PC-3 (cell line): Measurements from ENCODE around the gene BPI. TPM values are rescaled to one million over a fixed set of nuclear protein-coding genes. Genes with fewer than 3 reads are reported as not detected.
"Not testable (repeated sequence)": the region's sequence is repeated elsewhere in the genome, so short reads cannot be mapped to it uniquely, and the experiment has no call there.

Experiments
- ATAC-seq: fragments of 200-7000 bp; cut with Tn5 transposase; 2 replicates; pipeline ENCODE4 v1.9.1; 2020; ENCODE audit warnings: mild to moderate bottlenecking, moderate library complexity
- BruUV-seq: library from RNA; stranded (reverse); fragments of 400-500 nt; replicated peaks from 2 replicates; lab custom pipeline; 2021; lab: Mats Ljungman, UMichigan
- CTCF ChIA-PET: fragments of 300-600 bp; sonication (Branson Sonifier 250); formaldehyde crosslinking; loops from one replicate; lab custom pipeline; 2022; ENCODE audit warnings: antibody characterized with exemption; lab: Charles Lee
- POLR2A ChIA-PET: fragments of 300-600 bp; sonication (Branson Sonifier 250); formaldehyde crosslinking; loops from one replicate; lab custom pipeline; 2022; ENCODE audit warnings: antibody characterized with exemption; ENCODE audit not compliant: unreplicated experiment; lab: Charles Lee
- DNase-seq: peaks from one replicate; pipeline ENCODE4 v3.0.0-alpha.2; 2015
- H2AFZ ChIP-seq: fragments of 300-600 bp; sonication (generic); 2 replicates; pipeline ENCODE4 v1.6.0; 2016; ENCODE audit warnings: antibody characterized with exemption, low read length
- H3F3A ChIP-seq: fragments of 300-600 bp; sonication (generic); one replicate; pipeline ENCODE4 v1.6.0; 2017; ENCODE audit warnings: antibody characterized with exemption, low read length, control low read depth, mild to moderate bottlenecking; ENCODE audit not compliant: unreplicated experiment
- H3K27ac ChIP-seq: fragments of 300-600 bp; sonication (generic); 2 replicates; pipeline ENCODE4 v1.5.1; 2016; ENCODE audit warnings: mild to moderate bottlenecking, low read length
- H3K27me3 ChIP-seq: fragments of 300-600 bp; sonication (generic); 2 replicates; pipeline ENCODE4 v1.6.1; 2016; ENCODE audit warnings: low read length, mixed read lengths
- H3K36me3 ChIP-seq: fragments of 300-600 bp; sonication (generic); 2 replicates; pipeline ENCODE4 v1.6.1; 2016; ENCODE audit warnings: low read depth, mixed run types, low read length, mixed read lengths
- H3K4me1 ChIP-seq: fragments of 300-600 bp; sonication (generic); 2 replicates; pipeline ENCODE4 v1.5.1; 2016; ENCODE audit warnings: low read length; ENCODE audit not compliant: insufficient read depth
- H3K4me2 ChIP-seq: fragments of 300-600 bp; sonication (generic); 2 replicates; pipeline ENCODE4 v1.6.0; 2016; ENCODE audit warnings: low read length
- H3K4me3 ChIP-seq: fragments of 300-600 bp; sonication (generic); 2 replicates; pipeline ENCODE4 v1.5.1; 2016; ENCODE audit warnings: mild to moderate bottlenecking, low read length, mixed read lengths
- H3K79me2 ChIP-seq: fragments of 300-600 bp; sonication (generic); 2 replicates; pipeline ENCODE4 v1.6.1; 2017; ENCODE audit warnings: low read length, mixed read lengths
- H3K9ac ChIP-seq: fragments of 300-600 bp; sonication (generic); 2 replicates; pipeline ENCODE4 v1.6.0; 2016; ENCODE audit warnings: mild to moderate bottlenecking, low read length
- H3K9me2 ChIP-seq: fragments of 300-600 bp; sonication (generic); replicated peaks from 2 replicates; pipeline ENCODE4 v1.6.1; 2016; ENCODE audit warnings: mixed run types, low read length, mixed read lengths
- H3K9me3 ChIP-seq: fragments of 300-600 bp; sonication (generic); 2 replicates; pipeline ENCODE4 v1.6.1; 2016; ENCODE audit warnings: low read length, mixed read lengths
- H4K20me1 ChIP-seq: fragments of 300-600 bp; sonication (generic); 2 replicates; pipeline ENCODE4 v1.6.1; 2016; ENCODE audit warnings: low read length, mixed read lengths
- CTCF ChIP-seq: fragments of 300-600 bp; sonication (generic); conservative IDR thresholded peaks from 2 replicates; pipeline ENCODE4 v1.5.1; 2017; ENCODE audit warnings: antibody characterized with exemption, low read depth, mild to moderate bottlenecking, low read length
- EZH2 ChIP-seq: fragments of 300-600 bp; sonication (generic); IDR thresholded peaks from one replicate; pipeline ENCODE4 v1.6.1; 2017; ENCODE audit warnings: antibody characterized with exemption, mild to moderate bottlenecking, low read length; ENCODE audit not compliant: unreplicated experiment
- EZH2phosphoT487 ChIP-seq: fragments of 300-600 bp; sonication (generic); IDR thresholded peaks from 2 replicates; pipeline ENCODE4 v1.6.1; 2018; ENCODE audit warnings: mild to moderate bottlenecking, antibody characterized with exemption, low read length, borderline replicate concordance
- intact Hi-C: fragments of 100-400 bp; cut with micrococcal nuclease; formaldehyde crosslinking; loops from 2 replicates; pipeline ENCODE4 v1.9.0; 2023
- total RNA-seq: library from RNA; depleted of rRNA; stranded (reverse); fragments of >200 nt; gene quantifications from 2 replicates; pipeline ENCODE4 v1.2.3, GENCODE V29; 2014

The BPI gene
- total RNA-seq, 1 experiment from 2014 or later, result not detected

DNA sequence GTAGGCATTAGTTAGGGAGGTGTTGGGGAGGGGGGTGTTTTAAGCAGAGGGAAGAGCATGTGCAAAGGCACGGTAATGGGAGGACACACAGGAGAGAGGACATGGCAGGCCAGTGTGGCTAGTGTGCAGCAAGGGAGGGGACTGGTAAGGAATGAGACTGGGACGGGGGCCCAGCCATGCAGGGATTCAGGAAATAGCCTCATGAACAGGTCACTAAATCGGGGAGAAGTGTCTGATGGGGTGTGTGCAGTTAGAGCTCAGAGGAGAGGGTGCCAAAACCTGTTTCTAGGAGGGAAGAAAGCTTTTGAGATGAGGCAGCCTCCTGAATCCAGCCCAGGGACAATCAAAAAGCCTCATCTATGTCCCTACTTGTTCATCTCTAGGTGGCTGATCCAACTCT lies 7.5 kb downstream of the BPI start:
- H4K20me1 ChIP-seq, result no peaks in the 10 kb centered on the region
- no peak overlapping the region for H3K27ac ChIP-seq
- no peaks in the 10 kb centered on the region for H3K4me1 ChIP-seq
- no peak for ATAC-seq
- DNase-seq, result no peak
- no peak overlapping the region for H3K4me2 ChIP-seq
- ChIA-PET POLR2A (no interaction called here), CTCF (no interaction called here)
- no peaks in the 10 kb centered on the region for H3K27me3 ChIP-seq
- intact Hi-C loops, result no loop called here
- H3F3A ChIP-seq, result no peaks in the 10 kb centered on the region
- H3K79me2 ChIP-seq, result no peaks in the 10 kb centered on the region
- no peak overlapping the region for H3K4me3 ChIP-seq
- TF ChIP-seq CTCF (no peak), EZH2phosphoT487 (no peak), EZH2 (no peak)
- BruUV-seq, result no TSS peak
- H3K9ac ChIP-seq, result no peak overlapping the region
- no peaks in the 10 kb centered on the region for H3K36me3 ChIP-seq
- no peaks in the 10 kb centered on the region; the same call in 1 of the 2 replicates for H3K9me3 ChIP-seq
- H2AFZ ChIP-seq, result no peak overlapping the region
- 0 out of 2 replicates have a peak, but pooled peaks cover 3% of the 10 kb centered on the region for H3K9me2 ChIP-seq

DNA sequence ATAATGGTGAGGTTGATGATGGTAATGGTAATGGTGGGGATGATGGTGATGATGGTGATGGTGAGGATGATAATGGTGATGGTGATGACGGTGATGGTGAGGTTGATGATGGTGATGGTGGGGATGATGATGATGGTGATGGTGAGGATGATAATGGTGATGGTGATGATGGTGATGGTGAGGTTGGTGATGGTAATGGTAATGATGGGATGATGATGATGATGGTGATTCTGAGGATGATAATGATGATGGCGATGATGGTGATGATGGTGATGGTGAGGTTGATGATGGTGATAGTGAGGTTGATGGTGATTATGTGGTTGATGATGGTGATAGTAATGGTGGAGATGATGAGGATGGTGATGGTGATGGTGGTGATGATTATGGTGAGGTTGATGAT lies 9.7 kb downstream of the BPI start:
- Histone ChIP-seq H2AFZ (no peak overlapping the region), H3K9me2 (0 out of 2 replicates have a peak, but pooled peaks cover 3% of the 10 kb centered on the region), H3K27me3 (no peaks in the 10 kb centered on the region), H3K4me3 (no peak overlapping the region), H4K20me1 (no peaks in the 10 kb centered on the region), H3K9me3 (no peaks in the 10 kb centered on the region; the same call in 1 of the 2 replicates), H3K79me2 (no peaks in the 10 kb centered on the region), H3K27ac (no peak overlapping the region), H3F3A (no peaks in the 10 kb centered on the region), H3K36me3 (no peaks in the 10 kb centered on the region), H3K4me2 (no peak overlapping the region), H3K4me1 (no peaks in the 10 kb centered on the region), H3K9ac (no peak overlapping the region)
- DNase-seq (no peak), ATAC-seq (no peak)
- no peak for TF ChIP-seq CTCF
- no peak for TF ChIP-seq EZH2
- TF ChIP-seq EZH2phosphoT487, result no peak
- BruUV-seq, result no TSS peak
- intact Hi-C loops, result loop anchor here (2.0 kb wide), 1 partner anchor 85 kb away; no protein-coding TSS in a partner anchor
- CTCF ChIA-PET, result interaction anchor here (0.6 kb wide), 1 partner anchor 86 kb away, joined by 4 read pairs; no protein-coding TSS in a partner anchor
- POLR2A ChIA-PET, result no interaction called here

DNA sequence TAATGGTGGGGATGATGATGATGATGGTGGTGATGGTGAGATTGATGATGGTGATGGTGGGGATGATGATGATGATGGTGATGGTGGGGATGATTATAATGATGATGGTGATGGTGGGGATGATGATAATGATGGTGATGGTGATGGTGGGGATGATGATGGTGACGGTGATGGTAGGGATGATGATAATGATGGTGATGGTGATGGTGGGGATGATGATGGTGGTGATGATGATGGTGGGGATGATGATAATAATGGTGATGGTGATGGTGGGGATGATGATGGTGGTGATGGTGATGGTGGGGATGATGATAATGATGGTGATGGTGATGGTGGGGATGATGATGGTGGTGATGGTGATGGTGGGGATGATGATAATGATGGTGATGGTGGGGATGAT lies 10.4 kb downstream of the BPI start:
- intact Hi-C loops, result loop anchor here (2.0 kb wide), 1 partner anchor 86 kb away; no protein-coding TSS in a partner anchor
- H3K27ac ChIP-seq, H3K4me1 ChIP-seq, H3K79me2 ChIP-seq, POLR2A ChIA-PET, CTCF ChIA-PET, H3K4me3 ChIP-seq, H3K4me2 ChIP-seq, H2AFZ ChIP-seq, DNase-seq, ATAC-seq, H3K9me2 ChIP-seq, H3F3A ChIP-seq, H3K27me3 ChIP-seq, BruUV-seq, H4K20me1 ChIP-seq, H3K36me3 ChIP-seq, H3K9ac ChIP-seq, H3K9me3 ChIP-seq: not testable (repeated sequence)
